Fibroblast of upper back skin (primary cell): Measurements from ENCODE around the gene MLYCD.
"Not testable (repeated sequence)": the region's sequence is repeated elsewhere in the genome, so short reads cannot be mapped to it uniquely, and the experiment has no call there.

Source experiments
- DNase-seq: peaks from one replicate; pipeline ENCODE4 v3.0.0-alpha.2; 2013

MLYCD gene

GRCh38 chr16:83928341-83929055 lies 29.6 kb downstream of the MLYCD start:
- peak; percentile 66 for DNase-seq

GRCh38 chr16:83929811-83930555 lies 31.1 kb downstream of the MLYCD start:
- DNase-seq: no peak

GRCh38 chr16:83930730-83931500 lies 32.0 kb downstream of the MLYCD start:
- no peak for DNase-seq

GRCh38 chr16:83931556-83931955 lies 32.6 kb downstream of the MLYCD start:
- DNase-seq: no peak

GRCh38 chr16:83932304-83932703 lies 33.4 kb downstream of the MLYCD start:
- DNase-seq: no peak

GRCh38 chr16:83932955-83933673 lies 34.2 kb downstream of the MLYCD start:
- peak; percentile 72 for DNase-seq

- peak; percentile 52 for DNase-seq
Measured at GRCh38 chr16:83933885-83934683, 35.2 kb downstream of the MLYCD start.

- DNase-seq: no peak
Measured at GRCh38 chr16:83934684-83934977, 35.7 kb downstream of the MLYCD start.

- no peak for DNase-seq
Measured at GRCh38 chr16:83935005-83935857, 36.3 kb downstream of the MLYCD start.

GRCh38 chr16:83935858-83936255 lies 36.9 kb downstream of the MLYCD start:
- DNase-seq: no peak

GRCh38 chr16:83936581-83937165 lies 37.8 kb downstream of the MLYCD start:
- DNase-seq: no peak

GRCh38 chr16:83937267-83937666 lies 38.4 kb downstream of the MLYCD start:
- no peak for DNase-seq

GRCh38 chr16:83937922-83938885 lies 39.3 kb downstream of the MLYCD start:
- DNase-seq: peak; percentile 51

- no peak for DNase-seq
Measured at GRCh38 chr16:83939266-83939855, 40.4 kb downstream of the MLYCD start.

GRCh38 chr16:83940119-83940518 lies 41.2 kb downstream of the MLYCD start:
- no peak for DNase-seq

- DNase-seq: no peak
Measured at GRCh38 chr16:83940630-83941378, 41.9 kb downstream of the MLYCD start.

- not testable (repeated sequence) for DNase-seq
Measured at GRCh38 chr16:83941546-83941945, 42.6 kb downstream of the MLYCD start.

GRCh38 chr16:83942074-83942473 lies 43.2 kb downstream of the MLYCD start:
- no peak for DNase-seq
